PC-9 (cell line): ENCODE measurements around the gene PEAK3. TPM values are rescaled to one million over a fixed set of nuclear protein-coding genes. Genes with fewer than 3 reads are reported as not detected.

Experiments
- BruUV-seq: library from RNA; stranded (reverse); fragments of 400-500 nt; replicated peaks from 2 replicates; lab custom pipeline; 2021; lab: Mats Ljungman, UMichigan
- CTCF ChIA-PET: fragments of 300-600 bp; sonication (Branson Sonifier 250); formaldehyde crosslinking; loops from one replicate; lab custom pipeline; 2022; ENCODE audit warnings: antibody characterized with exemption; lab: Charles Lee
- POLR2A ChIA-PET: fragments of 300-600 bp; sonication (Branson Sonifier 250); formaldehyde crosslinking; loops from one replicate; lab custom pipeline; 2022; ENCODE audit warnings: antibody characterized with exemption; ENCODE audit not compliant: unreplicated experiment; lab: Charles Lee
- DNase-seq, 2 experiments: peaks; one replicate each; pipeline versions ENCODE4 v3.0.0 to v3.0.0-alpha.2; 2015 to 2022; ENCODE audit warnings: mixed read lengths in 1 of 2
- H2AFZ ChIP-seq: fragments of 200-600 bp; sonication (generic); 2 replicates; pipeline ENCODE4 v1.8.1; 2017; ENCODE audit warnings: antibody characterized with exemption
- H3F3A ChIP-seq: fragments of 200-600 bp; sonication (generic); 2 replicates; pipeline ENCODE4 v1.8.1; 2017; ENCODE audit warnings: antibody characterized with exemption, mild to moderate bottlenecking, low read depth; ENCODE audit not compliant: insufficient read depth
- H3K27ac ChIP-seq: fragments of 200-600 bp; sonication (generic); 2 replicates; pipeline ENCODE4 v1.6.1; 2016; ENCODE audit warnings: mixed run types
- H3K27me3 ChIP-seq: fragments of 200-600 bp; sonication (generic); 2 replicates; pipeline ENCODE4 v1.6.1; 2016; ENCODE audit warnings: low read depth, mixed run types; ENCODE audit not compliant: insufficient read depth
- H3K36me3 ChIP-seq: fragments of 200-600 bp; sonication (generic); 2 replicates; pipeline ENCODE4 v1.6.1; 2016; ENCODE audit warnings: low read depth, mixed run types
- H3K4me1 ChIP-seq: fragments of 200-600 bp; sonication (generic); replicated peaks from 2 replicates; pipeline ENCODE4 v1.6.1; 2016; ENCODE audit warnings: mixed run types; ENCODE audit not compliant: insufficient read depth
- H3K4me2 ChIP-seq: fragments of 200-600 bp; sonication (generic); 2 replicates; pipeline ENCODE4 v1.6.1; 2017; ENCODE audit warnings: mixed run types
- H3K4me3 ChIP-seq: fragments of 200-600 bp; sonication (generic); 2 replicates; pipeline ENCODE4 v1.6.1; 2016; ENCODE audit warnings: mixed run types
- H3K79me2 ChIP-seq: fragments of 200-600 bp; sonication (generic); 2 replicates; pipeline ENCODE4 v1.6.1; 2017; ENCODE audit warnings: low read depth, mixed run types
- H3K9me2 ChIP-seq: fragments of 200-600 bp; sonication (generic); 2 replicates; pipeline ENCODE4 v1.8.1; 2017; ENCODE audit warnings: mild to moderate bottlenecking; ENCODE audit not compliant: insufficient read depth
- H3K9me3 ChIP-seq: fragments of 200-600 bp; sonication (generic); 2 replicates; pipeline ENCODE4 v1.8.1; 2016; ENCODE audit warnings: low read depth; ENCODE audit not compliant: insufficient read depth
- H4K20me1 ChIP-seq: fragments of 200-600 bp; sonication (generic); 2 replicates; pipeline ENCODE4 v1.8.1; 2017; ENCODE audit not compliant: insufficient read depth
- EZH2 ChIP-seq: fragments of 200-600 bp; sonication (generic); IDR thresholded peaks from 2 replicates; pipeline ENCODE4 v1.8.0; 2017; ENCODE audit warnings: antibody characterized with exemption, low read depth
- intact Hi-C: fragments of 100-400 bp; cut with micrococcal nuclease; formaldehyde crosslinking; loops from one replicate; pipeline ENCODE4 v1.10.0; 2022; ENCODE audit not compliant: unreplicated experiment
- total RNA-seq: library from RNA; stranded (reverse); gene quantifications from 2 replicates; pipeline ENCODE4 v1.2.3, GENCODE V29; 2021
- TF ChIP-seq, protein P1 (sequence below): fragments of 200-600 bp; sonication (generic); conservative IDR thresholded peaks from 2 replicates; pipeline ENCODE4 v1.6.1; 2017; ENCODE audit warnings: mixed run types, antibody characterized with exemption, mild to moderate bottlenecking, moderate library complexity

PEAK3 gene
- total RNA-seq, 1 experiment from 2014 or later: not detected

DNA sequence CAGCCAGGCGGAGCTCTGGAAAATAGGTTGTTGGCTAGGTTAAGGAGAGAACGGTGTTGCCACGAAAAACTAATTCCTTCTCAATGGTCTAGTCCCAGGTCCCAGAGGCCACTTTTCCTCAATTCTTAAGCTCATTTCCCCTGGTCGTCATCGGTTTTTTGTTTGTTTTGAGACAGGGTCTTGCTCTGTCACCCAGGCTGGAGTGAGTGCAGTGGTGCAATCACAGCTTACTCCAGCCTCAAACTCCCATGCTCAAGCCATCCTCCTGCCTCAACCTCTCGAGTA lies 44.2 kb downstream of the PEAK3 start:
- H3F3A ChIP-seq: peaks cover 9% of the 10 kb centered on the region; the same call in 1 of the 2 replicates
- no peaks in the 10 kb centered on the region for H3K27me3 ChIP-seq
- H3K4me1 ChIP-seq: peaks cover 15% of the 10 kb centered on the region
- no peak for DNase-seq
- H3K27ac ChIP-seq: 0 out of 2 replicates have a peak overlapping the region, but pooled peaks have one; percentile 83
- H3K79me2 ChIP-seq: peaks cover 85% of the 10 kb centered on the region
- peaks cover 55% of the 10 kb centered on the region for H4K20me1 ChIP-seq
- ChIA-PET CTCF (interaction anchor here (0.9 kb wide), 1 partner anchor 399 kb away, joined by 10 read pairs; no protein-coding TSS in a partner anchor), POLR2A (interaction anchor here (0.5 kb wide), 1 partner anchor 550 kb away, joined by 3 read pairs; no protein-coding TSS in a partner anchor)
- peak overlapping the region; percentile 82 for H3K4me3 ChIP-seq
- no peaks in the 10 kb centered on the region for H3K9me3 ChIP-seq
- H3K4me2 ChIP-seq: peak overlapping the region; percentile 93
- H3K36me3 ChIP-seq: no peaks in the 10 kb centered on the region
- H3K9me2 ChIP-seq: no peaks in the 10 kb centered on the region
- TF ChIP-seq, protein P1, sequence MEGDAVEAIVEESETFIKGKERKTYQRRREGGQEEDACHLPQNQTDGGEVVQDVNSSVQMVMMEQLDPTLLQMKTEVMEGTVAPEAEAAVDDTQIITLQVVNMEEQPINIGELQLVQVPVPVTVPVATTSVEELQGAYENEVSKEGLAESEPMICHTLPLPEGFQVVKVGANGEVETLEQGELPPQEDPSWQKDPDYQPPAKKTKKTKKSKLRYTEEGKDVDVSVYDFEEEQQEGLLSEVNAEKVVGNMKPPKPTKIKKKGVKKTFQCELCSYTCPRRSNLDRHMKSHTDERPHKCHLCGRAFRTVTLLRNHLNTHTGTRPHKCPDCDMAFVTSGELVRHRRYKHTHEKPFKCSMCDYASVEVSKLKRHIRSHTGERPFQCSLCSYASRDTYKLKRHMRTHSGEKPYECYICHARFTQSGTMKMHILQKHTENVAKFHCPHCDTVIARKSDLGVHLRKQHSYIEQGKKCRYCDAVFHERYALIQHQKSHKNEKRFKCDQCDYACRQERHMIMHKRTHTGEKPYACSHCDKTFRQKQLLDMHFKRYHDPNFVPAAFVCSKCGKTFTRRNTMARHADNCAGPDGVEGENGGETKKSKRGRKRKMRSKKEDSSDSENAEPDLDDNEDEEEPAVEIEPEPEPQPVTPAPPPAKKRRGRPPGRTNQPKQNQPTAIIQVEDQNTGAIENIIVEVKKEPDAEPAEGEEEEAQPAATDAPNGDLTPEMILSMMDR: no peak
- no peak for TF ChIP-seq EZH2
- TSS peak; percentile 57 for BruUV-seq
- intact Hi-C loops: loop anchor here (10.0 kb wide), 1 partner anchor 227 kb away; no protein-coding TSS in a partner anchor
- no peak overlapping the region for H2AFZ ChIP-seq

DNA sequence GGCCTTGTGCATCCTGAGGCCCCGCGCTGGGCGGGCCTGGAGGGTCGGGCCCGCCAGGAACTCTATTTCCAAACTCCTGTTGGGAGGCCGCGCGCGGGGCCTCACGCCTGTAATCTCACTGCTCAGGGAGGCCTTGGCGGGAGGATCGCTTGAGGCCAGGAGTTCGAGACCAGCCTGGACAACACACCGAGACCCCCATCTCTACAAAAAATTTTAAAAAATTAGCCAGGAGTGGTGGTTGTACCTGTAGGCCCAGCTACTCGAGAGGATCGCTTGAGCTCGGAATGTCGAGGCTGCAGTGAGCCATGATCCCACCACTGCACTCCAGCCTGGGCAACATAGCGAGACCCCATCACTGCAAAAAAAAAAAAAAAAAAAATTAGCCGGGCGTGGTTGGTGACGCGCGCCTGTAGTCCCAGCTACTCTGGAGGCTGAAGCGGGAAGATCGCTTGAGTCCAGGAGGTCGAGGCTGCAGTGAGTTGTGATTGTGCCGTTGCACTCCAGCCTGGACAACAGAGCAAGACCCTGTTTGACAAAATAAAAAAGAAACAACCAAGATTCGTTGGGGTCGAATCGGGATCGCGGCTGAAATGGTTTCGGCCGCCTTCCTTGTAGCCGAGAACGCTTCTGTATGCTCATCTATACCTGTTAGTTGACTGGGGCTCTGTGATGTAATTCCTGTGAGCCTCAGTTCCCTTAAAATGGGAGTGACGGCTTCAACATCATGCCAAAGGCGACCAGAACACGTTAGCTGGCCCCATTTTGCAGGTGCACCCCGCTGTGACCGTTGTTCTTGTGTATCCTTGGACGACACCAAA lies 44.7 kb downstream of the PEAK3 start:
- Histone ChIP-seq H4K20me1 (peaks cover 49% of the 10 kb centered on the region), H3F3A (peaks cover 9% of the 10 kb centered on the region; the same call in 1 of the 2 replicates), H3K4me3 (peak overlapping the region; percentile 82), H3K9me2 (no peaks in the 10 kb centered on the region), H3K9me3 (no peaks in the 10 kb centered on the region), H2AFZ (peak overlapping the region; percentile 85), H3K4me1 (peaks cover 15% of the 10 kb centered on the region), H3K79me2 (peaks cover 80% of the 10 kb centered on the region), H3K36me3 (no peaks in the 10 kb centered on the region), H3K27me3 (no peaks in the 10 kb centered on the region), H3K4me2 (peak overlapping the region; percentile 93), H3K27ac (peak overlapping the region; percentile 83)
- DNase-seq: no peak
- intact Hi-C loops: loop anchor here (10.0 kb wide), 1 partner anchor 228 kb away; no protein-coding TSS in a partner anchor
- CTCF ChIA-PET: no interaction called here
- no TSS peak for BruUV-seq
- POLR2A ChIA-PET: no interaction called here
- TF ChIP-seq, protein P1: no peak
- no peak for TF ChIP-seq EZH2

DNA sequence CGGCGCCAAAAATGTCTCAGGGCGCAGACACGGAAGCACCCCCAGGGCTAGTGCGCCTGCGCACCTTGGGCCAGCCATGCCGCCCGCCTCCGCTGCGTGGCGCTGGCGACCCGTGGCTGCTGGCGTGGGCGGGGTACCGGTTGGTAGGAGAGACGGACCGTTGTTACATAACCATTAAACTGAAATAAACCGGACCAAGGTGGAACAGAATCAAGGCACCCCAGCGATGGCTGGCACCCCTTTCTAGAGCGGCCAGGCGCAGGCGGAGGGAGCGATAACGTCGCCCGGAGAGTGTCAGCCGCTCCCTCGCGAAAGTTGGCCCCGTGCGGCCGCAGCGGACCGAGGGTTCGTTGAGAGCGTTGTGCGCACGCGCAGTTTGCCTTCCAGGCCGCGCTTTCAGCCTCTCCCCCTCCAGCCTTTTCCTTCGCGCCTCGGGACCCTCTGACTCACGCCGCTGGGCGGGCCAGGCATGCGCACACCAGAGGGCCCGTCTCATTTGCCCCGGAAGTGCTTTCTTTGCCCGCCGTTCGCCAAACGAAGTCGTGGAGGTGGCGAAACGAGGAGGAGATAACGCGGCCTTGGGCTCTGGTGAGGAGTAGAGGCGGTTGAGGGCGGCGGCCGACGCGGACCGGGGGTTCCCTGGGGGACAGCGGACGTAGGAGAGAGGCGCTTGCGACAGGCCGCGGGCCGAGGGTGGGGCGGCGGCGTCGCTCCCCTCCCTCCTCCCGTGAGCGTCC lies 45.5 kb downstream of the PEAK3 start, which contains the start of the genes PLEKHJ1 and SF3A2:
Gene PLEKHJ1 (minus strand): TSS at position 16 of the 737 bp plus-strand sequence. CDS start 81 bp downstream, outside the sequence.
Gene SF3A2 (plus strand): TSS at position 511 of the 737 bp plus-strand sequence. CDS start 6,595 bp downstream, outside the sequence.
- intact Hi-C loops: loop anchor here (1.0 to 10.0 kb wide), 3 partner anchors 80 to 228 kb away; no protein-coding TSS in a partner anchor
- Histone ChIP-seq H3K27ac (peak within 1 kb of the TSS; percentile 83), H3K9me2 (no peaks in the 10 kb centered on the region), H3K9me3 (no peaks in the 10 kb centered on the region), H3K27me3 (no peaks in the 10 kb centered on the region), H3K4me1 (peaks cover 15% of the 10 kb centered on the region), H3K36me3 (no peaks in the 10 kb centered on the region), H3K79me2 (peaks cover 72% of the 10 kb centered on the region), H4K20me1 (peaks cover 42% of the 10 kb centered on the region), H2AFZ (peak within 1 kb of the TSS; percentile 85), H3K4me2 (peak within 1 kb of the TSS; percentile 93), H3K4me3 (peak within 1 kb of the TSS; percentile 82), H3F3A (peaks cover 9% of the 10 kb centered on the region; the same call in 1 of the 2 replicates)
- CTCF ChIA-PET: no interaction called here
- POLR2A ChIA-PET: no interaction called here
- DNase-seq: peak; percentile 84 to 95
- TF ChIP-seq EZH2: no peak
- TF ChIP-seq, protein P1: peak; percentile 90
- no TSS peak for BruUV-seq
